Measurements from ENCODE around the gene FZR1.

Gene FZR1

DNA sequence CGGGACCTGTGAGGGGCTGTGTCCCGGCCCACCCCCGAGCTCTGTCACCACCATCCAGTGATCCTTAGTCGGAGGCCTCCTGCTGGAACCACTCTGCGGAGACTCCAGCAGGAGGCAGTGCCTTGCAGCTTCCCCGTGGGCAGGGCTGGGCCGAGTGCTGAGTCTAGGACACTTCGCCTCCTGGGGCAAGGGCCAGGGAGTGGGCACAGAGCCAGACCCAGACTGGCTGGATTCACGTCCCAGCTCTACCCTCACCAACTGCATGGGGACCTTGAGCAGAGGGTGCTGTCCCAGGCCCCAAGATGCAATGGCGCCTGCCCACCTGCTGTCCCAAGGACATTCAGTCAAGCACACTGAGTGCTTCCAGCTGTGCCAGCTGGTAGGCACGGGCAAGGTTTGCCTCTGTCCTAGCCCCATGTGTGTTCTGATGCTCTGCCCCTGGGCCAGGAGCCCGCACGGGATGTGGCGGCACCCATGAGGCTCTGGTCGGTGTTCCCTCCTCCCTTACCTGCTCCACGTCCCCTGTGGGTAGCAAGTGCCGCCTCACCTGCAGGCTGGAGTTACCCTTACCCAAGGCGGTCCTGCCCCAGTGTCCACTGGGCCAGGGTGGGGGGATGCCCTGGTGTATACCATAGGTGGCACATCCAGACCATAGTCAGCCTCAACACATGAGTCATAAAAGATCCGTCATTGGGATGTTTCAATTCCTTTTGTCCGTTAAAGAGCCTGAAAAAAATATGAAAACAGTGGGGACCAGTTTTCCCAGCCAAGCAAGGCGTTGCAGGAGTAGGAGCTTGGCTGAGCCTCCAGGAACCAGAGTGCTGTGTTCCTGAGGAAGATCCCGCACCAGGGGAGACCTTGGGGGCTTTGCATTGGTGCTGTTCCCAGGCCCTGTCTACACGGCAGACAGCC lies 7.4 kb downstream of the FZR1 start:
- Histone ChIP-seq H3K9me3 (ENCODE audit: low read depth, low read length) (no peaks in the 10 kb centered on the region), H3K27ac (no peak overlapping the region), H3K9ac (ENCODE audit: insufficient read length) (no peak overlapping the region), H3K4me3 (no peak overlapping the region), H3K36me3 (ENCODE audit: insufficient read depth, low read length) (peaks cover 21% of the 10 kb centered on the region; the same call in 1 of the 2 replicates)
- TF ChIP-seq POLR2AphosphoS5 (IDR thresholded peaks at IDR 0.05; ENCODE audit: borderline replicate concordance, low read depth, low read length) = no peak
- TF ChIP-seq FOXP2 (optimal IDR thresholded peaks at IDR 0.05; ENCODE audit: control extremely low read depth, extremely low read length, insufficient read depth) = no peak
- no peak for TF ChIP-seq EZH2 (IDR thresholded peaks at IDR 0.05)
- DNase-seq (ENCODE audit: low read depth, low spot score) = no peak

DNA sequence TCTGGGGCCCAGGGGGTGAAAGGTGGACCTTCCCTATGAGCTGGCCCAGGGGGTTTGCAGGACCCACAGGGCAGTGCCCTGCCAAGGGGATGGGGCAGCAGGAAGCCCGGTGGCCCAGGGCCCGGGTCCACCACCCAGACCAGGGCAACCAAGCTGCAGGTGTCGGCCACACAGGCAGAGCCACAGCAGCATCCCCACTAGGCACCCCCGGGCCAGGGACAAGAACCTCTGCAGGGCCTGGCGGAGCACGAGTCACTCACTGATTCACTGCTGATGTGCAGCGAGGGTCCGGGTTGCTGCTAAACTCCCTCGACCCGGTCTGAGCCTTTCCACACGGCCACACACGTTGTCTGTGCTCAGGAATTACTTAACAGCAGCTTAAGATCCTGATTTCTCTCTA lies 8.8 kb downstream of the FZR1 start:
- H3K36me3 ChIP-seq (ENCODE audit: insufficient read depth, low read length) = peaks cover 7% of the 10 kb centered on the region; the same call in 1 of the 2 replicates
- no peak overlapping the region for H3K9ac ChIP-seq (ENCODE audit: insufficient read length)
- TF ChIP-seq POLR2AphosphoS5 (IDR thresholded peaks at IDR 0.05; ENCODE audit: borderline replicate concordance, low read depth, low read length) (no peak), EZH2 (IDR thresholded peaks at IDR 0.05) (no peak), FOXP2 (optimal IDR thresholded peaks at IDR 0.05; ENCODE audit: control extremely low read depth, extremely low read length, insufficient read depth) (no peak)
- H3K4me3 ChIP-seq = no peak overlapping the region
- H3K27ac ChIP-seq = no peak overlapping the region
- no peaks in the 10 kb centered on the region for H3K9me3 ChIP-seq (ENCODE audit: low read depth, low read length)
- no peak for DNase-seq (ENCODE audit: low read depth, low spot score)

DNA sequence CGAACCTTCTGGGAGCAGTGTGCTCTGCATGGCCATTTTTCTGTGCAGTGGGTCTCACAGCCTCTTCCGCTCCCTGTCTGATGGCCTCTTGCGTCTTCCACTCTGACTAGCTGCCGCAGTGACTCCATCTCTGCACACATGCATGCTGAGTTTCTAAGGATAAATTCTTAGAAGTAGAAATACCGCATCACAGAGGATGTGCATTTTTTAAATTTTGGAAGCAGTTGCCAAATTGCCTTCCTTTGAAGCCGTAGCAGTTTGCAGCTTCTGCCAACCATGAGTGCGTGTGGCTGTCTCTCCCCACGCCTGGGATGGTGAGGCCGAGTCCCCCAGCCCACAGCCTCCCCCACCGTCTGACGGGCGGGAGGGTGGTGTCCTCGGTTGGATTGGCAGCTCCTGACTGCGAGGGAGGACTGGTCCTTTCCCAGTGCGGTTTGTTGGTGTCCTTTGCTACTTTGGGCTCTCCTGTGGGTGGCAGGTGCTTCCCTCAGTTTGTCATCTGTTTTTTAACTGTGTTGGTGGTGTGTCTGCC lies 9.8 kb downstream of the FZR1 start:
- DNase-seq (ENCODE audit: low read depth, low spot score) = no peak
- Histone ChIP-seq H3K36me3 (ENCODE audit: insufficient read depth, low read length) (no peaks in the 10 kb centered on the region; the same call in 1 of the 2 replicates), H3K4me3 (no peak overlapping the region), H3K27ac (no peak overlapping the region; the same call in 1 of the 2 replicates), H3K9me3 (ENCODE audit: low read depth, low read length) (no peaks in the 10 kb centered on the region), H3K9ac (ENCODE audit: insufficient read length) (no peak overlapping the region)
- TF ChIP-seq POLR2AphosphoS5 (IDR thresholded peaks at IDR 0.05; ENCODE audit: borderline replicate concordance, low read depth, low read length) (no peak), EZH2 (IDR thresholded peaks at IDR 0.05) (no peak), FOXP2 (optimal IDR thresholded peaks at IDR 0.05; ENCODE audit: control extremely low read depth, extremely low read length, insufficient read depth) (no peak)

DNA sequence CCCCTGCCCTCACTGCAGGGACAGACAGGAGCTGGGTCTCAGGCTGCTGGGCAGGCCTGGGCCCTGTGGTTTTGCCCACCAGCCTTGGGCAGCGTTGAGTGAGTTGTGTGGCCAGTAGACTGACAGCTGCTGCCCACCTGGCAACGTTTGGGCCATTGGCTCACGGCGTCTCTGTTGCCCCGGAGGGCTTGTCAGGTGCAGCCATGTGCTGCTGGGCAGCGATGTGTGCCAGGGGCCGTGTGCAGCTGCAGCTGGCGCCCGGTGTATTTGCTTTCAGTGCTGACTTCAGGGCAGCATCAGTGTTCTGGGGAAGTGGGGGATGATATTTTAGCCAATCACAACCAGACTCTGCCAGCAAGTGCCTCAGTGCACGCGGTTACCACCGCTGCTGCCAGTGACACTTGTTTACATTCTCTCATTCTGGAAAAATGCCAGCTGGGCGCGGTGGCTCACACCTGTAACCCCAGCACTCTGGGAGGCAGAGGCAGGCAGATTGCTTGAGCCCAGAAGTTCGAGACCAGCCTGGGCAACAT lies 10.6 kb downstream of the FZR1 start:
- no peak for DNase-seq (ENCODE audit: low read depth, low spot score)
- H3K36me3 ChIP-seq (ENCODE audit: insufficient read depth, low read length) = no peaks in the 10 kb centered on the region; the same call in 1 of the 2 replicates
- no peak overlapping the region for H3K4me3 ChIP-seq
- no peak overlapping the region for H3K27ac ChIP-seq
- no peak for TF ChIP-seq EZH2 (IDR thresholded peaks at IDR 0.05)
- no peak for TF ChIP-seq FOXP2 (optimal IDR thresholded peaks at IDR 0.05; ENCODE audit: control extremely low read depth, extremely low read length, insufficient read depth)
- no peak for TF ChIP-seq POLR2AphosphoS5 (IDR thresholded peaks at IDR 0.05; ENCODE audit: borderline replicate concordance, low read depth, low read length)
- H3K9me3 ChIP-seq (ENCODE audit: low read depth, low read length) = no peaks in the 10 kb centered on the region
- H3K9ac ChIP-seq (ENCODE audit: insufficient read length) = no peak overlapping the region

DNA sequence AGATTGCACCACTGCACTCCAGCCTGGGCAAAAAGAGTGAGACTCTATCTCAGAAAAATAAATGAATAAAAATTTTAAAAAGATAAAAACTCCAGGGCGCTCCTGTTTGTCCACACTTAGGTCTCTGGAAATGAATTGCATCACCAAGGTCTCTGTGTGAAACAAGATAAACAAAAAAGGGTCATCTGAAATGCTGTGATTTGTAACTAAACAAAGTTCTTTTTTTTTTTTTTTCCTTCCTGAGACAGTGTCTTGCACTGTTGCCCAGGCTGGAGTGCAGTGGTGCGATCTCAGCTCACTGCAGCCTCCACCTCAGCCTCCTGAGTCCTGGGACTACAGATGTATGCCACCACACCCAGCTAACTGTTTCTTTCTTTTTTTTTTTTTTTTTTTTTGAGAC lies 11.5 kb downstream of the FZR1 start:
- TF ChIP-seq POLR2AphosphoS5 (IDR thresholded peaks at IDR 0.05; ENCODE audit: borderline replicate concordance, low read depth, low read length) (no peak), EZH2 (IDR thresholded peaks at IDR 0.05) (no peak), FOXP2 (optimal IDR thresholded peaks at IDR 0.05; ENCODE audit: control extremely low read depth, extremely low read length, insufficient read depth) (no peak)
- Histone ChIP-seq H3K27ac (no peak overlapping the region), H3K36me3 (ENCODE audit: insufficient read depth, low read length) (no peaks in the 10 kb centered on the region; the same call in 1 of the 2 replicates), H3K4me3 (no peak overlapping the region), H3K9ac (ENCODE audit: insufficient read length) (no peak overlapping the region), H3K9me3 (ENCODE audit: low read depth, low read length) (no peaks in the 10 kb centered on the region)
- DNase-seq (ENCODE audit: low read depth, low spot score) = no peak

DNA sequence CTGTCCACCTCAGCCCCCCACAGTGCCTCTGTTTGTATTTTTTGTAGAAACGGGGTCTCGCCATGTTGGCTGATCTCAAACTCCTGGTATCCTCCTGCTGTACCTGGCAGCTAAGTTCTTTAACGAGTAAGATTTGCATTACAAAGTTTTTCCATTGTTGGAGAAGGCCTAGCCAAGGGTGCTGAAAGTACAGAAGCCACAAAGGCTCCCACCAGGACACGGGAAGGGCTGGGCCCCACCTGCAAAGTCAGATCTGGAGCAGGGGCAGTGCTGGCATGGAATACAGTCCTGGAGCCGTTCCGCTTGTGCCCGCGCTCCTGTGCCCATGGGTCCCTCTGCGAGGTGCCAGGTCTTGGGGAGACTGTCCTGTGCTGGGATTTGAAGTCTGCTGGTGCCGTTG lies 12.1 kb downstream of the FZR1 start:
- no peaks in the 10 kb centered on the region for H3K9me3 ChIP-seq (ENCODE audit: low read depth, low read length)
- no peak for TF ChIP-seq EZH2 (IDR thresholded peaks at IDR 0.05)
- no peak for TF ChIP-seq FOXP2 (optimal IDR thresholded peaks at IDR 0.05; ENCODE audit: control extremely low read depth, extremely low read length, insufficient read depth)
- TF ChIP-seq POLR2AphosphoS5 (IDR thresholded peaks at IDR 0.05; ENCODE audit: borderline replicate concordance, low read depth, low read length) = no peak
- H3K27ac ChIP-seq = no peak overlapping the region
- no peak for DNase-seq (ENCODE audit: low read depth, low spot score)
- no peaks in the 10 kb centered on the region; the same call in 1 of the 2 replicates for H3K36me3 ChIP-seq (ENCODE audit: insufficient read depth, low read length)
- no peak overlapping the region for H3K9ac ChIP-seq (ENCODE audit: insufficient read length)
- H3K4me3 ChIP-seq = no peak overlapping the region

DNA sequence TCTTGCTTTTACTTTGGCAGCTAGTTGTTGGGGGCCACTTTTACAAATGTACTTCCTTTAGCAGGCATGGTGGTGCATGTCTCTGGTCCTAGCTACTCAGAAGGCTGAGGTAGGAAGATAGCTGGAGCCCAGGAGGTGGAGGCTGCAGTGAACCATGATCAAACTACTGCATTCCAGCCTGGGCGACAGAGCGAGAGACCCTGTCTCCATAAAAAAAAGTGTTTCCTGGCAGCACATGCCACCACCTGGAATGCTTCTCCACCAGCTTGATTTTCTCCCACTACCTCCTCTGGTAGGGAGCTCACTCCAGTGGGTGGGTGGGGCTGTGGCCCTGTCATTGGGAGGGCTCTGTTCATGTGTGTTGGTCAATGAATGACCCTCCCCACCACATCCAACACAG lies 12.5 kb downstream of the FZR1 start:
- DNase-seq (ENCODE audit: low read depth, low spot score) = no peak

DNA sequence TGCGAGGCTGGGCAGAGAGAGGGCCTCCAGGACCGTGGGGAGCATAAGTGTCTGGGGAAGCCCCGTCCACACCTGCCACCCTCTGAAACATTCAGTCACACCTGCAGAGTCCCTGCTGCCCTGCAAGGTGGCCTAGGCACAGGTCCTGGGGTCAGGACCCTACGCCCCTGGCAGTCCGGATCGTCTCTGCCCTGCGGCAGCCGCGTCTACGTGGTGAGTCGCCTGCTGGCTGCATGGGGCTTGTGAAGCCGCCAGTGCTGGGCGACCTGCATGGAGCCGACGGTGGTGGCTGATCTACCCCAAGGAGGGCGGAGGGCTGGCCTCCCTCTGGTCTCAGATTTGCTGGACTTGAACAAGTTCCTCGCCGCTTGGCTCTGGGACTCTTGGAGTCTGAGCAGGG lies 13.0 kb downstream of the FZR1 start:
- peaks cover 4% of the 10 kb centered on the region; the same call in 1 of the 2 replicates for H3K36me3 ChIP-seq (ENCODE audit: insufficient read depth, low read length)
- no peak overlapping the region for H3K9ac ChIP-seq (ENCODE audit: insufficient read length)
- H3K4me3 ChIP-seq = no peak overlapping the region
- no peak overlapping the region for H3K27ac ChIP-seq
- no peaks in the 10 kb centered on the region for H3K9me3 ChIP-seq (ENCODE audit: low read depth, low read length)
- no peak for DNase-seq (ENCODE audit: low read depth, low spot score)
- TF ChIP-seq EZH2 (IDR thresholded peaks at IDR 0.05) (no peak), POLR2AphosphoS5 (IDR thresholded peaks at IDR 0.05; ENCODE audit: borderline replicate concordance, low read depth, low read length) (no peak), FOXP2 (optimal IDR thresholded peaks at IDR 0.05; ENCODE audit: control extremely low read depth, extremely low read length, insufficient read depth) (no peak)

More for the DNA sequence above, 12.5 kb downstream of the FZR1 start:
- H3K27ac ChIP-seq = no peak overlapping the region
- no peak overlapping the region for H3K9ac ChIP-seq (ENCODE audit: insufficient read length)
- no peaks in the 10 kb centered on the region for H3K9me3 ChIP-seq (ENCODE audit: low read depth, low read length)
- H3K36me3 ChIP-seq (ENCODE audit: insufficient read depth, low read length) = no peaks in the 10 kb centered on the region; the same call in 1 of the 2 replicates
- no peak overlapping the region for H3K4me3 ChIP-seq
- TF ChIP-seq FOXP2 (optimal IDR thresholded peaks at IDR 0.05; ENCODE audit: control extremely low read depth, extremely low read length, insufficient read depth) = no peak
- no peak for TF ChIP-seq POLR2AphosphoS5 (IDR thresholded peaks at IDR 0.05; ENCODE audit: borderline replicate concordance, low read depth, low read length)
- no peak for TF ChIP-seq EZH2 (IDR thresholded peaks at IDR 0.05)
